AG04449 (cell line): Measurements from ENCODE around the gene PTX4.

Source experiments
- CTCF ChIA-PET: fragments of 350-600 bp; formaldehyde crosslinking; extraction: SDS; loops from one replicate; lab custom pipeline; 2021; ENCODE audit warnings: antibody characterized with exemption; lab: Yijun Ruan, JAX
- POLR2A ChIA-PET: fragments of 400-600, 350-600 bp; formaldehyde crosslinking; extraction: SDS; loops from one replicate; lab custom pipeline; 2020; ENCODE audit warnings: antibody characterized with exemption, inconsistent platforms; lab: Yijun Ruan, JAX
- DNase-seq: peaks from one replicate; pipeline ENCODE4 v3.0.0-alpha.2; 2010; ENCODE audit warnings: low read depth, low spot score
- H3K4me3 ChIP-seq: 2 replicates; pipeline ENCODE4 v1.5.1; 2011; ENCODE audit warnings: low read depth, mild to moderate bottlenecking, control low read depth, low read length
- CTCF ChIP-seq: IDR thresholded peaks from one replicate; pipeline ENCODE4 v1.5.1; 2011; ENCODE audit warnings: mild to moderate bottlenecking, moderate library complexity, low read length, control low read depth, inconsistent platforms; ENCODE audit not compliant: insufficient read depth; ENCODE audit errors: missing control alignments

Gene PTX4

DNA sequence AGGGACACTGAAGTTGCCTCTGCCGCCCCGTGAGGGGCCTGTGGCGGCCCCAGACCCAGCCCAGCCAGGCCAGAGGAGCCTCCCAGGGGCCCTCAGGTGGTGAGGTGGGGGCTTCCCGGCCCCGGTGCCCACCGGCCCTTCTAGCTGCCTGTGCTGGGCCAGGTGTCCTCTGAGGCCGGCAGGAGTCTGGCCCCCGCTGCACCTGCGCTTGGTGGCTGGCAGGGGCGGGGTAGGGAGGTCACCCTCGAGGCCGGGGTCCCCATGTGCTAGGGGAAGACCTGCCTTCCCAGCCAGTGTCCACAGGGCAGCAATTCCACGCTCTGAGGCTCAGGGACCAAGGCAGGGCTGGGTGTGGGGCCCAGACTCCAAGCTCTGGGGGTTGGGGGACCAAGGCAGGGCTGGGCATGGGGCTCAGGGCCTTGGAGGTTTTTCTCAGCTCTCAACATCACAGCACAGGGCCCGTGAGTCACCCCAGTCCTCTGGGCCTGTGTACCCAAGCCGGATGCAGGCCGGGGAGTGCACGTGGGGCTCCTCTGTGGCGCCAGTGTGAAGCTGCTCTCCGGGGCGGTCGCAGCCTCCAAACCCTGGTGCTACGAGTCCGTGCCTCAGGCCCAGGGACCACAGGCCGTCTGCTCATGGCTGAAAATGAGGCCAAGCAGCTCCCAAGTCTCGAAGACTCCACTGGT is 43.1 kb downstream of the PTX4 start:
- no peak overlapping the region for H3K4me3 ChIP-seq
- POLR2A ChIA-PET: no interaction called here
- DNase-seq: no peak
- no peak for TF ChIP-seq CTCF
- CTCF ChIA-PET: interaction anchor here (1.1 kb wide), 1 partner anchor 17 kb away, joined by 3 read pairs; no protein-coding TSS in a partner anchor

GRCh38 chr16:1444730-1445517 is 43.8 kb downstream of the PTX4 start:
- H3K4me3 ChIP-seq: no peak overlapping the region
- CTCF ChIA-PET: interaction anchor here (1.2 to 1.7 kb wide), 2 partner anchors 9 to 23 kb away, joined by 4 read pairs; no protein-coding TSS in a partner anchor
- no peak for DNase-seq
- TF ChIP-seq CTCF: no peak
- POLR2A ChIA-PET: no interaction called here

GRCh38 chr16:1443980-1444729 is 44.6 kb downstream of the PTX4 start, which contains the start of gene CCDC154:
Gene CCDC154 (minus strand): TSS chr16:1444556. CDS start chr16:1444322, 234 bp downstream.
- no peak within 1 kb of the TSS for H3K4me3 ChIP-seq
- TF ChIP-seq CTCF: no peak
- CTCF ChIA-PET: interaction anchor here (0.7 to 1.7 kb wide), 3 partner anchors 10 to 81 kb away, joined by 3 to 4 read pairs (median 4); no protein-coding TSS in a partner anchor
- no peak for DNase-seq
- POLR2A ChIA-PET: no interaction called here

GRCh38 chr16:1443403-1443973 is 45.3 kb downstream of the PTX4 start:
- no peak for TF ChIP-seq CTCF
- ChIA-PET POLR2A (no interaction called here), CTCF (interaction anchor here (0.7 to 1.7 kb wide), 2 partner anchors 22 to 80 kb away, joined by 3 to 4 read pairs; no protein-coding TSS in a partner anchor)
- H3K4me3 ChIP-seq: no peak overlapping the region
- DNase-seq: no peak

- POLR2A ChIA-PET: no interaction called here
- TF ChIP-seq CTCF: no peak
- DNase-seq: no peak
- CTCF ChIA-PET: no interaction called here
- no peak overlapping the region for H3K4me3 ChIP-seq
These were observed 46.0 kb downstream of the PTX4 start for GRCh38 chr16:1442697-1443096.
